Measurements from ENCODE around the gene PPP1R9B.

The PPP1R9B gene

GRCh38 chr17:50165466-50165865 is 15.0 kb upstream of the PPP1R9B start:
- in situ Hi-C loops (cut with HindIII; ENCODE audit: low pct_ligation_motif_present, low sequenced_read_pairs) = no loop called here
- Histone ChIP-seq H3K27ac (no peak overlapping the region), H3K27me3 (replicated peaks) (no peaks in the 10 kb centered on the region), H3K4me3 (ENCODE audit: low read depth, low read length) (no peak overlapping the region), H3K36me3 (replicated peaks) (no peaks in the 10 kb centered on the region)
- TF ChIP-seq, protein P1, sequence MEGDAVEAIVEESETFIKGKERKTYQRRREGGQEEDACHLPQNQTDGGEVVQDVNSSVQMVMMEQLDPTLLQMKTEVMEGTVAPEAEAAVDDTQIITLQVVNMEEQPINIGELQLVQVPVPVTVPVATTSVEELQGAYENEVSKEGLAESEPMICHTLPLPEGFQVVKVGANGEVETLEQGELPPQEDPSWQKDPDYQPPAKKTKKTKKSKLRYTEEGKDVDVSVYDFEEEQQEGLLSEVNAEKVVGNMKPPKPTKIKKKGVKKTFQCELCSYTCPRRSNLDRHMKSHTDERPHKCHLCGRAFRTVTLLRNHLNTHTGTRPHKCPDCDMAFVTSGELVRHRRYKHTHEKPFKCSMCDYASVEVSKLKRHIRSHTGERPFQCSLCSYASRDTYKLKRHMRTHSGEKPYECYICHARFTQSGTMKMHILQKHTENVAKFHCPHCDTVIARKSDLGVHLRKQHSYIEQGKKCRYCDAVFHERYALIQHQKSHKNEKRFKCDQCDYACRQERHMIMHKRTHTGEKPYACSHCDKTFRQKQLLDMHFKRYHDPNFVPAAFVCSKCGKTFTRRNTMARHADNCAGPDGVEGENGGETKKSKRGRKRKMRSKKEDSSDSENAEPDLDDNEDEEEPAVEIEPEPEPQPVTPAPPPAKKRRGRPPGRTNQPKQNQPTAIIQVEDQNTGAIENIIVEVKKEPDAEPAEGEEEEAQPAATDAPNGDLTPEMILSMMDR (IDR thresholded peaks at IDR 0.05; ENCODE audit: low read depth, low read length, missing control alignments) = no peak
- no peak for DNase-seq

GRCh38 chr17:50165066-50165465 is 14.6 kb upstream of the PPP1R9B start:
- in situ Hi-C loops (cut with HindIII; ENCODE audit: low pct_ligation_motif_present, low sequenced_read_pairs) = no loop called here
- TF ChIP-seq, protein P1 (IDR thresholded peaks at IDR 0.05; ENCODE audit: low read depth, low read length, missing control alignments) = no peak

DNA sequence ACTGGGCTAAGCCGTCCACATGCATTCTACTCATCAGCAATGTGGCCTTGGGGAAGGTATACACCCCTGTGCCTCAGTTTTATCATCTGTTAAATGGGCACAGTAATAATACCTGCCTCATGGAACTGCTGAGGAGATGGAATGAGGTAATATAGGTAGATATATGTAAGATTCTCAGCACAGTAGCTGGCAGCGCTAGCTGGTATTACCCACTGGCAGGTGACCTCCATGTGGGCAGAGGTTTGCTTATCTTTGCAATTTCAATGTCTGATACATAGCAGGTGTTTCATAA is 14.2 kb upstream of the PPP1R9B start:
- no peak overlapping the region for H3K4me3 ChIP-seq (ENCODE audit: low read depth, low read length)
- DNase-seq = no peak
- in situ Hi-C loops (cut with HindIII; ENCODE audit: low pct_ligation_motif_present, low sequenced_read_pairs) = no loop called here
- H3K36me3 ChIP-seq (replicated peaks) = no peaks in the 10 kb centered on the region
- no peaks in the 10 kb centered on the region for H3K27me3 ChIP-seq (replicated peaks)
- H3K27ac ChIP-seq = no peak overlapping the region
- TF ChIP-seq, protein P1 (IDR thresholded peaks at IDR 0.05; ENCODE audit: low read depth, low read length, missing control alignments) = no peak

More at GRCh38 chr17:50165066-50165465, 14.6 kb upstream of the PPP1R9B start:
- Histone ChIP-seq H3K27me3 (replicated peaks) (no peaks in the 10 kb centered on the region), H3K4me3 (ENCODE audit: low read depth, low read length) (no peak overlapping the region), H3K27ac (no peak overlapping the region), H3K36me3 (replicated peaks) (no peaks in the 10 kb centered on the region)
- no peak for DNase-seq

DNA sequence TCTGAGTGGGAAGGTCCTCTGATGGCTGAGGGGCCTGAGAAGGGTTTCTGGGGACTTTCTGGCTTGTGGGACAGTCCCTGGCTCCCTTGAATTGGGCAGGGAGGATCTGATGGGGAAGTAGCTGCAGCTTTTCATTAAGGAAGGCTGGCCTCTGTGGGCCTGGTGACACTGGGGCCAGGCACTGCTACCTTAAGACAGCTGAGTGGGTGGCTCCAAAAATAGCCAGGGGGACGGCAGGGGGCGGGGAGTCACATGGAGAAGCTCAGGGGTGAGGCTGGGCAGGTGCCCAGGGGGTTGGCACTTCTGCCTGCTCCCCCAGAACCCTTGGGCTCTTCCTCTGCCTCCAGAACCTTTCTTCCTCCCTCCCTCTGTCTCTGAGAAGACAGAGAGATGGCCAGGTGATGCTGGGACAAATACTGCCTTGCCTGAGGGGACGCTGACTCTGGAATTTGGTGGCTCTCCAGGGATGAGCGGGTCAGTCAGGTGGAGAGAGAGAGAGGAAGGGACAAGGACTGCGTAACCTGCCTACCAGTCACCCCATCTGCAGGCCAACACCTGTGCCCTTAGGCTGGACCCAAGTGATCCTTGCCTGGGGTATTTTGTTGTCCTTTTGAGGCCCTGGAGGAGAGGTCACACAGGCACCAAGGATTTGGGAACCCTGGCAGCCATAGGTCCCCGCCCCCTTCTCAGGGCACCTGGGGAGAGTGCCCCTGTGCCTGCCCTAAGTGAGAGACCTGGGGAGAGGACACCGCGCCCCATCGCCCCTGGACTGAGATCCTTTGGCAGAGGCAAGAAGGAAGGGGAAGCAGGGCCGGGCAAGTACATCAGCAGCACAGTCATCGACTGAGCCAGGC is 13.6 kb upstream of the PPP1R9B start:
- Histone ChIP-seq H3K27me3 (replicated peaks) (no peaks in the 10 kb centered on the region), H3K4me3 (ENCODE audit: low read depth, low read length) (no peak overlapping the region), H3K27ac (no peak overlapping the region), H3K36me3 (replicated peaks) (no peaks in the 10 kb centered on the region)
- TF ChIP-seq, protein P1 (IDR thresholded peaks at IDR 0.05; ENCODE audit: low read depth, low read length, missing control alignments) = no peak
- no peak for DNase-seq
- in situ Hi-C loops (cut with HindIII; ENCODE audit: low pct_ligation_motif_present, low sequenced_read_pairs) = no loop called here

DNA sequence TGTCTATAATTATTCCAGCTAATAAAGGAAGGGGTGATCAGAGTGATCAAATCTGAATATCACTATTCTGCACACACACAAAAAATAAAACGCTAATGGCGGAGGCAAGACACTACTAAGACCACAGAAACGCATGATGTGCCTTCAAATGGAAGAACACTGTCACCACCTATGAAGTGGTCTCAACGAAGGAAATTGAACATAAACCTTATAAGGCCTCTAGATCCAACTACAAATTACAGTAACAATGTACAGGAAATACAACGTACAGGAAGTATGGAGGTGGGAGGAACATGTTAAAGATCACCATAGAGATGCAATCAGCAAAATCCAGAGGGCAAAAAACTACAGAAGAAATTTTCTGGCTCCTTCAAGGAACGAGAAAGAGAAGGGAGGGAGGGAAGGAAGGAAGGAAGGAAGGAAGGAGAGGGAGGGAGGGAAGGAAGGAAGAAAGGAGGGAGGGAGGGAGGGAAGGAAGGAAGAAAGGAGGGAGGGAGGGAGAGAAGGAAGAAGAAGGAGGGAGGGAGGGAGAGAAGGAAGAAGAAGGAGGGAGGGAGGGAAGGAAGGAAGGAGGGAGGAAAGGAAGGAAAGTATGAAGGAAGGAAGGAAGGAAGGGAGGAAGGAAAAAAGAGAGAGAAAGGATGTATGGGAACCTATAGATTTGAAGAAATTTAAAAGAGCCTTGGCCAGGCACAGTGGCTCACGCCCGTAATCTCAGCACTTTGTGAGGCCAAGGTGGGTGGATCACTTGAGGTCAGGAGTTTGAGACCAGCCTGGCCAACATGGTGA is 12.2 kb upstream of the PPP1R9B start:
- TF ChIP-seq, protein P1 (IDR thresholded peaks at IDR 0.05; ENCODE audit: low read depth, low read length, missing control alignments) = no peak
- Histone ChIP-seq H3K27ac (no peak overlapping the region), H3K4me3 (ENCODE audit: low read depth, low read length) (no peak overlapping the region), H3K27me3 (replicated peaks) (no peaks in the 10 kb centered on the region), H3K36me3 (replicated peaks) (no peaks in the 10 kb centered on the region)
- DNase-seq = no peak
- in situ Hi-C loops (cut with HindIII; ENCODE audit: low pct_ligation_motif_present, low sequenced_read_pairs) = no loop called here

All from brain microvascular endothelial cell (primary cell).